HG02763 (cell line): ENCODE data around the gene TRIP13.
"Not testable (repeated sequence)": the region's sequence is repeated elsewhere in the genome, so short reads cannot be mapped to it uniquely, and the experiment has no call there.

Experiments used
- ATAC-seq: cut with Tn5 transposase; IDR thresholded peaks from one replicate; pipeline ENCODE4 v1.9.1; 2021; ENCODE audit warnings: mild to moderate bottlenecking, moderate library complexity; ENCODE audit not compliant: unreplicated experiment

TRIP13 gene

GRCh38 chr5:871596-872298, 20.9 kb upstream of the TRIP13 start:
- ATAC-seq, result no peak

- no peak for ATAC-seq
Observed at GRCh38 chr5:872301-872700, 20.4 kb upstream of the TRIP13 start.

GRCh38 chr5:873328-873727, 19.4 kb upstream of the TRIP13 start:
- ATAC-seq, result no peak

- ATAC-seq, result no peak
Observed at GRCh38 chr5:875931-876330, 16.8 kb upstream of the TRIP13 start.

GRCh38 chr5:876398-877365, 16.0 kb upstream of the TRIP13 start:
- no peak for ATAC-seq

DNA sequence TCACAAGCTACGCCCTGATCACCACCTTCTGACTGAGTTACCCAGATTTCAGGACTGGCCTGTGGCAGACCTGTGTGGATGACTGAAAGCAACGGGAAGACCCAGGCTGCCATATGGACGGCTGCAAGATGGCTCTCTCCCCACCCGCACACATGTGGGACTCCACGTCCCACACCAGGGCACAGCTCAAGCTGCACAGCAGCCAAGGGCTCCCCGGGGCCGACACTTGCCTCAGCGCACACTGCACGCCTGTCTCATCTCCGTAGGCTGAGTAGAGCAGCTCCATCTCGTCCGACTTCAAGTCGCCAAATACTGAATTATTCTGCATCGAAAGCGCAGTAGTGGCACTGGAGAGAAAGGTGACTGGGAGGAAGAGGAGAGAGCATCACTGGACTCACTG, 14.6 kb upstream of the TRIP13 start:
- ATAC-seq, result no peak

DNA sequence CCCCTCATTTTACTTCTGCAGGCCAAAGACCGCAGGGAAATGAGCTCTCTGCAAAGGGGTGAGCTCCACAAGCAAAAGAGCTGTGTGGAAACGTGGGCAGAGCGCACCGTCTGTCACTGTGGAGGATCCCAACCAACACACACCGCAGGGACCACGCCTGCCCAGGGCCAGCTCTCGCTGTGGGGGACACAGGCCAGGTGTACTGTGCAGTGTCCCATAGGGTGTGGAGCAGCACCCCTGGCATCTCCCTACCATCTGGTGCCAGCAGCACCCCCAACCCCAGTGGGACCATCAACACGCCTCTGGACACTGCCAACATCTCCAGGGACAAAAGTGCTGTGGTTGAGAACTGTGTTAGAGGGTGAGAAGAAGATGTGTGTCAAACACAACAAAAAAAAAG, 14.0 kb upstream of the TRIP13 start:
- not testable (repeated sequence) for ATAC-seq

DNA sequence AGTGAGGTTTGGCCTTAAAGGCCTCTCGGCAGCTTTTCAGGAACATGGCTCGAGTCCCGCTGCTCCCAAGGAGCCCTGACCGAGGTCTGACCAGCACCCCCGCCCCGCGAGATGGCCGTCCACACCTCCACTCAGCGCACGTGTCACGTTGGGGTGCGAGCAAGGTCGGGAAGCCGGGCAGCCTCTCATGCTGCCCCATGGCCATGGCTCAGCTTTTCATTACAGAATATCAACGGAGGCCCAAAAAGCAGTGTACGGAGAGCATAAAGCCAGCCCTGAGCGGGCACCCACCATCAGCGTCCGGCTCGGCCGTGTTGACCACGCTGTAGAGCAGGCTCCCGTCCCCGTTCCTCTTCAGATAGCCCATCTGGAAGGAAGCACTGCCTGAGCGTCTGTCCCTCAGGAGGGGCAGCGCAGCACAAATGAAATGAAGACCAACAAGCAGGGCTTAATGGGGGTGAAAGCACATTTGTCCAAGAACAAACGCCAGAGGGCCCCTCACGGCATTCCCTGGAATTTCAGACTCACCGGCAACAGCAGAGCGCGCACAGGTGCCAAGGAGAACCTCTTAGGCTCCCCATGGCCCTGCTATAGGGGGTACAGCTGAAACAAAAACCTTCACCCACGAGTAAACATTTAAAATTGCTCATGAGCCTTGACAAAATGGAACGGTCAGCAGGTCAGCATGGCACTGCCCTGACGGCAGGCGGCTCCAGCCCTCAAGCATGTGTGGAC, 11.7 kb upstream of the TRIP13 start:
- ATAC-seq, result no peak

DNA sequence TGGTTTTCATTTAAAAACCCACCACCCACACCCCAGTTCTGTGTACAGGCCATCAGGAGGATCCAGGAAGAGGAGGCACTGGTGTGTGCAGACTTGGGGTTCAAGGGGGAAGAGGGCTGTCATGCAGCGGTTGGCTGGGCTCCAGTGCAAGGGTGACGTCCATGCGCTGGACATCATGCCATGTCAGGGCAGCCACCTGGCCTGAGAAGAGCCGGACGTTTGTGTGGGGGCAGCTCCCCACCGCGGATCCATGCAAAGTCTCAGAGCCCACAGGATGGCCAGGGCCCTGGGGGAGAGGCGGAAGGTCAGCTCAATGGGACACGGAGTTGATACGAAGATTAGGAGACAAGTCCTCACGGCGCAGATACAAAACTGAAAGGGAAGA, 11.1 kb upstream of the TRIP13 start:
- ATAC-seq, result no peak

DNA sequence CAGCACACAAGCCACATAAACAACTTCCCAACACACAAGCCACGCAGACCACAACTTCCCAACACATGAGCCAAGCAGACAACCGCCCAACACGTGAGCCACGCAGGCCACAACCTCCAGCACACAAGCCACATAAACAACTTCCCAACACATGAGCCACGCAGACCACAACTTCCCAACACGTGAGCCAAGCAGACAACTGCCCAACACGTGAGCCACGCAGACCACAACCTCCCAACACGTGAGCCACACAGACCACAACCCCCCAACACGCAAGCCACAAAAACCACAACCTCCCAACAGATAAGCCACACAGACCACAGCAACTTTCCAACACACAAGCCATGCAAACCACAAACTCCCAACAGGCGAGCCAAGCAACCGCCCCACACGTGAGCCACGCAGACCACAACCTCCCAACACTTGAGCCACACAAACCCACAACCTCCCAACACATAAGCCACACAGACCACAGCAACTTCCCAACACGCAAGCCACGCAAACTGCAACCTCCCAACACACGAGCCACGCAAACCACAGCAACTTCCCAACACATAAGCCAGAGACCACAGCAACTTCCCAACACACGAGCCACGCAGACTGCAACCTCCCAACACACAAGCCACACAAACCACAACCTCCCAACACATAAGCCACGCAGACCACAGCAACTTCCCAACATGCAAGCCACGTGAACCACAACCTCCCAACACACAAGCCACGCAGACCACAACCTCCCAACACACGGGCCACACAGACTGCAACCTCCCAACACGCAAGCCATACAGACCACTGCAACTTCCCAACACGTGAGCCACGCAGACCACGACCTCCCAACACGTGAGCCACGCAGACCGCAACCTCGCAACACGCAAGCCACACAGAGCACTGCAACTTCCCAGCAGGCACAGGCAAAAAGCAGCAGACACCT, 10.2 kb upstream of the TRIP13 start:
- no peak for ATAC-seq

DNA sequence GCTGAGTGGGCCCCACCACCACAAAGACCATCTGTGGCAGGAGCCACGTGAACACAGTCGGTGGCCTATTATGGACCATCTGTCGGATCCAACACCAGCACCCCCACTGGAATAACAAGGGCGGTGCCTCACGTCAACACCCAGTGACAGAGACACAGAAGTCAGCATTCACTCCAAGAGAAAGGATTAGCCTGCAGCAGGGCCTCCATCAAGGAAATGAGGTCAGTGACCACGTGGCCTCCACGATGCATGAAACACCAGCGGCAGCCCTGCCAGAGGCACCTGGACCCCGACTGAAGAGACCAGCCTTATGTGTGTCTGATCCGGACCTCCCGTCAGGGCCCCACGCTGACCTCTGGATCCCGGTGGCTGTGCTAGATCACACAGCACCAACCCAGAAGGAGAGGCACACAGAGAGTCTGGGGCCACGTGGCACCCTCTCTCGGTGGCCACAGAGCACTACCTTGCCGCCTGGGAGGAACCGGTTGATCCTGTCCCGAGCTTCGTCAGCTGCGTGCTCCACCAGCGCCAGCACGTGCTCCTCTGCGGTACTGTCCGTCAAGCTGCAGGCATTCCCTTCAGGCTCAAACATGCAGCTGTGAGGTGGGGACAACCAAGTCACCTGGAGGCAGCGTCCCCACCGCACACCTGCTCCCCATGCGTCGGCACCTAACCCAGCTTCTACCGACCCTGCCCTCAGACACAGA, 9.1 kb upstream of the TRIP13 start:
- ATAC-seq, result no peak

DNA sequence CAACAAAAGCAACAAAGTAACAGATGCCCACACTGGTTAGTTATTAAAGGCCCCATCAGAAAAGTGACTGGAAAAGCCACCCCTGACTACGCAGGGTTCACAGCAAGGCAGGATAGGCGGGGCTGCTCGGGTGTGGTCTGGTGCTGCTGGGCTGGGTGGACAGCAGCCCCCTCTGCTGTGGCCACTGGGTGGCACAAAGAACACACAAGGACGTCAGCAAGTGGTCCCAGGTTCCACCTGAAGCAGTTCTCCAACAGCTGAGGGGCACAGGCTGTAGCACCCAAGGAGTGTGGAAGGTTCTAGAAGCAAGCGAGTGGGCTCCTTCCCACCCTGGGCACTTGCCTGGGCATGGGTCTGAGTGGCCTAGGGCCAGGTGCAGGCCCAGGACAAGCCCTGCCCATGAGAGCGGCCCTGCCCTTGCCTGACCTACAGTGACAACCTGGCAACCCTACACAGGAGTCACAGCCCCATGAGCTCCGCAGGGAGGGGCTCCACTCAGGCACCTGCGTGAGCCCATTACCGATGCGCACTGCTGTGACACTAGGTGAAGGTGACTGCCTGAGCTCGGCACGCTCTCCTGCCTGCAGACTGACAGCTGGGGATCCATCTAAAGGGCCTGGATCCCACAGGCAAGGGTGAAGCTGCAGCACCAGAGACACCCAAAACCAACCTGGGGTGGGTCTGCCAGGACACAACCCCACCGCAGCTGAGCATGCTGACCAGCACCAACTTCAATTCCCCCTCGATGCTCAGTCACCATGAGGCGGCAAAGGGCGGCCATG, 8.1 kb upstream of the TRIP13 start:
- no peak for ATAC-seq

DNA sequence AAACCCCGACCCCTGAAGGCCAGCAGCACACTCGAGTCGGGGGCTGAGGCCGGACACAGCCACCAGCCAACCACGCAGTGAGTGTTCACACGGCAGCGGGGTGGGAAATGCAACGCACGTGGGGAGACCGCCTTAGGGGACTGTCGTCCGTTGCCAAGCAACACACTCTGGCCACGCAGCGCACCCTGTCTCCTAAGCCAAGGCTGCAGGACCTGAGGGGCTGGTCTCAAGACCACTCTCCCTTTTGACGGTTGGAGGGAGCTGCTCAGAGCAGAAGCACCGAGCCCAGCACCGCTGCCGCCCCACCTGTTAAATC, 7.6 kb upstream of the TRIP13 start:
- no peak for ATAC-seq

DNA sequence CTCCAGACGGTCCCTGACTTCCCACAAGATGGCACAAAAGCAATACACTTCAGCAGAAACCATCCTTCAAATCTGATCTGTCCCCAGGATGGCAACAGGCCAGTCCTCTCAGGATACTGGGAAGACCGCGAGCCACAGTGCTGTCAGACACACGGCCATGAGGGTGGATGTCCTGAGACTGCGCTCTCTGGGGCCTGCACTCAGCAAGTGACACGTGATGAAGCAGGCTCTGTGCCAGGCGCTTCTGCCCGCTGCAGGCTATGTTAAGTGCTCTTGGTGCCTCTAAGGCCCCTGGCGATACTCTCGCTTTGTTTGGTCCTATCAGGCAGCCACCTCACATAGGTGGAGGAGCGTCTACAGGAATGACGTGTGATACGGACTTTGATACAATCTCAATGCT, 7.2 kb upstream of the TRIP13 start:
- ATAC-seq, result no peak

DNA sequence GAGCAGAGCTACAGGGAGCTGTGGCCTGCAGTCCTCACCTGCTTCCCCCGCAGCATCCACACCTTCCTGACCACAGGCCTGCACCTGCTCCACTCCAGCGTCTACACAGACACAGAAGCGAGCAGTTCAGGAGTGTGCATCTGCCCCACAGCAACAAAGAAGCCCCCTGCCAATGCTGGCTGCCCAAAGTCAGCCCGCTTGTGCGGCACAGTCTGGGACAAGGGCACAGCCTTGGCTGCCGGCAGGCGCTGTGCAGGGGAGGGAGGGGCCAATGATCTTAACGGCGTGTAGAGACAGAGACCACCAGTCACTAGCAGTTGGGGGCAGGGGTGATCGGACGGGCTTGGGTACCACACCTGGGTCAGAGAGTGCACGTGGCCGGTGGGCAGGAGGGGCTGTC, 6.6 kb upstream of the TRIP13 start:
- ATAC-seq, result no peak

- ATAC-seq, result no peak
Observed at GRCh38 chr5:886716-887325, 5.9 kb upstream of the TRIP13 start.

- no peak for ATAC-seq
Observed at GRCh38 chr5:887947-888637, 4.6 kb upstream of the TRIP13 start.

GRCh38 chr5:888638-889035, 4.0 kb upstream of the TRIP13 start:
- no peak for ATAC-seq
